OCI-LY1 (cell line): ENCODE data around the gene GPM6B.

ENCODE experiments used
- H2AFZ ChIP-seq: fragments of 200-600 bp; sonication (generic), shearing (Covaris generic); 2 replicates; pipeline ENCODE4 v1.6.0; 2014; ENCODE audit warnings: antibody characterized with exemption, mild to moderate bottlenecking, low read length
- H3F3A ChIP-seq: fragments of 200-600 bp; sonication (generic), shearing (Covaris generic); 2 replicates; pipeline ENCODE4 v1.6.0; 2014; ENCODE audit warnings: mild to moderate bottlenecking, antibody characterized with exemption, low read length, moderate library complexity; ENCODE audit not compliant: insufficient read depth
- H3K27ac ChIP-seq: fragments of 200-600 bp; sonication (generic); 2 replicates; pipeline ENCODE4 v1.5.1; 2014; ENCODE audit warnings: low read length, mixed run types, mild to moderate bottlenecking, low read depth; ENCODE audit not compliant: poor library complexity, severe bottlenecking
- H3K27me3 ChIP-seq: fragments of 200-600 bp; sonication (generic); 2 replicates; pipeline ENCODE4 v1.6.0; 2014; ENCODE audit warnings: antibody characterized with exemption, mild to moderate bottlenecking, low read length, moderate library complexity; ENCODE audit not compliant: insufficient read depth
- H3K36me3 ChIP-seq: fragments of 200-600 bp; sonication (generic); 2 replicates; pipeline ENCODE4 v1.6.1; 2014; ENCODE audit warnings: mild to moderate bottlenecking, antibody characterized with exemption, low read length, moderate library complexity, mixed read lengths; ENCODE audit not compliant: insufficient read depth
- H3K4me1 ChIP-seq: fragments of 200-600 bp; sonication (generic); 2 replicates; pipeline ENCODE4 v1.5.1; 2014; ENCODE audit warnings: mild to moderate bottlenecking, low read length, moderate library complexity; ENCODE audit not compliant: insufficient read depth, severe bottlenecking
- H3K4me2 ChIP-seq: fragments of 200-600 bp; sonication (generic), shearing (Covaris generic); 2 replicates; pipeline ENCODE4 v1.6.1; 2014; ENCODE audit warnings: low read length
- H3K4me3 ChIP-seq: fragments of 200-600 bp; sonication (generic); 2 replicates; pipeline ENCODE4 v1.5.1; 2014; ENCODE audit warnings: low read length, low read depth, mild to moderate bottlenecking, mixed read lengths; ENCODE audit not compliant: poor library complexity, severe bottlenecking
- H3K79me2 ChIP-seq: fragments of 200-600 bp; shearing (Covaris generic); 2 replicates; pipeline ENCODE4 v1.6.1; 2016; ENCODE audit warnings: mixed run types, low read length, mixed read lengths; ENCODE audit not compliant: insufficient read depth
- H3K9ac ChIP-seq: fragments of 200-600 bp; sonication (generic), shearing (Covaris generic); 2 replicates; pipeline ENCODE4 v1.6.1; 2014; ENCODE audit warnings: mild to moderate bottlenecking, low read length, mixed read lengths
- H3K9me2 ChIP-seq: fragments of 200-600 bp; sonication (generic), shearing (Covaris generic); 2 replicates; pipeline ENCODE4 v1.6.1; 2014; ENCODE audit warnings: low read depth, mild to moderate bottlenecking, low read length, mixed read lengths
- H3K9me3 ChIP-seq: fragments of 200-600 bp; shearing (Covaris generic); 2 replicates; pipeline ENCODE4 v1.6.1; 2014; ENCODE audit warnings: low read length, mixed read lengths
- H4K20me1 ChIP-seq: fragments of 200-600 bp; sonication (generic), shearing (Covaris generic); 2 replicates; pipeline ENCODE4 v1.6.0; 2016; ENCODE audit warnings: mild to moderate bottlenecking, low read length; ENCODE audit not compliant: insufficient read depth
- CTCF ChIP-seq: fragments of 200-600 bp; sonication (generic), shearing (Covaris generic); IDR thresholded peaks from 2 replicates; pipeline ENCODE4 v1.5.1; 2017; ENCODE audit warnings: mild to moderate bottlenecking, antibody characterized with exemption, low read length, moderate library complexity, mixed read lengths
- EZH2 ChIP-seq: fragments of 200-600 bp; sonication (generic), shearing (Covaris generic); IDR thresholded peaks from 2 replicates; pipeline ENCODE4 v1.8.0; 2017; ENCODE audit warnings: borderline replicate concordance, mixed run types, mild to moderate bottlenecking, antibody characterized with exemption, low read length, moderate library complexity, mixed read lengths

GPM6B gene

GRCh38 chrX:13756381-13756780 lies 60.5 kb downstream of the GPM6B start:
- peaks cover 38% of the 10 kb centered on the region for H3K4me1 ChIP-seq
- peaks cover 88% of the 10 kb centered on the region for H3K36me3 ChIP-seq
- no peak overlapping the region for H2AFZ ChIP-seq

GRCh38 chrX:13755254-13755653 lies 61.6 kb downstream of the GPM6B start:
- H3K79me2 ChIP-seq, result no peaks in the 10 kb centered on the region
- no peaks in the 10 kb centered on the region for H3F3A ChIP-seq
- H3K27me3 ChIP-seq, result no peaks in the 10 kb centered on the region
- TF ChIP-seq EZH2, result no peak
- no peak for TF ChIP-seq CTCF
- H3K36me3 ChIP-seq, result peaks cover 88% of the 10 kb centered on the region
- no peaks in the 10 kb centered on the region for H3K9me2 ChIP-seq
- H3K4me2 ChIP-seq, result no peak overlapping the region
- H3K4me1 ChIP-seq, result peaks cover 38% of the 10 kb centered on the region
- H2AFZ ChIP-seq, result no peak overlapping the region
- H4K20me1 ChIP-seq, result no peaks in the 10 kb centered on the region
- no peak overlapping the region for H3K27ac ChIP-seq
- no peak overlapping the region for H3K9ac ChIP-seq
- no peak overlapping the region for H3K4me3 ChIP-seq
- no peaks in the 10 kb centered on the region for H3K9me3 ChIP-seq

More at GRCh38 chrX:13756381-13756780, 60.5 kb downstream of the GPM6B start:
- Histone ChIP-seq H3K4me3 (no peak overlapping the region), H3K9me3 (no peaks in the 10 kb centered on the region), H4K20me1 (no peaks in the 10 kb centered on the region), H3K4me2 (no peak overlapping the region), H3K9ac (no peak overlapping the region), H3F3A (no peaks in the 10 kb centered on the region), H3K9me2 (no peaks in the 10 kb centered on the region), H3K79me2 (no peaks in the 10 kb centered on the region), H3K27me3 (no peaks in the 10 kb centered on the region), H3K27ac (no peak overlapping the region)
- no peak for TF ChIP-seq CTCF
- no peak for TF ChIP-seq EZH2

GRCh38 chrX:13754765-13755164 lies 62.1 kb downstream of the GPM6B start:
- TF ChIP-seq CTCF (no peak), EZH2 (no peak)
- Histone ChIP-seq H3K79me2 (no peaks in the 10 kb centered on the region), H3K9me3 (no peaks in the 10 kb centered on the region), H3K27ac (no peak overlapping the region), H3K4me1 (peaks cover 38% of the 10 kb centered on the region), H3K36me3 (peaks cover 86% of the 10 kb centered on the region), H3K4me3 (no peak overlapping the region), H3K4me2 (no peak overlapping the region), H3K27me3 (no peaks in the 10 kb centered on the region), H3K9ac (no peak overlapping the region), H4K20me1 (no peaks in the 10 kb centered on the region), H3K9me2 (no peaks in the 10 kb centered on the region), H2AFZ (no peak overlapping the region), H3F3A (no peaks in the 10 kb centered on the region)
